Neural crest cell (in vitro differentiated cells): ENCODE measurements around the gene ARCN1. TPM values are rescaled to one million over a fixed set of nuclear protein-coding genes. Genes with fewer than 3 reads are reported as not detected.
A peak's percentile ranks its signal among the peaks of the same experiment; 100 is the strongest.
"Not testable (repeated sequence)": the region's sequence is repeated elsewhere in the genome, so short reads cannot be mapped to it uniquely, and the experiment has no call there.

ENCODE experiments used
- DNase-seq: peaks from one replicate; pipeline ENCODE4 v3.0.0; 2021; ENCODE audit warnings: low read depth, mixed read lengths, low spot score
- H3K27ac Mint-ChIP-seq: one replicate; pipeline ENCODE4 v1.8.0; 2021; ENCODE audit warnings: mild to moderate bottlenecking, mixed read lengths; ENCODE audit not compliant: unreplicated experiment
- H3K27me3 Mint-ChIP-seq: 2 replicates; pipeline ENCODE4 v1.8.0; 2021; ENCODE audit warnings: low read depth, mild to moderate bottlenecking, mixed read lengths
- H3K36me3 Mint-ChIP-seq: 2 replicates; pipeline ENCODE4 v1.8.0; 2021; ENCODE audit warnings: low read depth, mild to moderate bottlenecking, mixed read lengths
- H3K4me1 Mint-ChIP-seq: 2 replicates; pipeline ENCODE4 v1.8.0; 2021; ENCODE audit warnings: mixed read lengths
- H3K4me3 Mint-ChIP-seq: one replicate; pipeline ENCODE4 v1.8.0; 2021; ENCODE audit warnings: mild to moderate bottlenecking, mixed read lengths
- H3K9me3 Mint-ChIP-seq: 2 replicates; pipeline ENCODE4 v1.8.0; 2021; ENCODE audit warnings: mixed read lengths
- CTCF ChIP-seq: fragments of 200-600 bp; sonication (generic); conservative IDR thresholded peaks from 2 replicates; pipeline ENCODE4 v1.5.0; 2021; ENCODE audit warnings: antibody characterized with exemption, mild to moderate bottlenecking
- total RNA-seq: library from RNA; stranded (reverse); gene quantifications from 2 replicates; pipeline ENCODE4 v1.2.1, GENCODE V29; 2021

ARCN1 gene
- total RNA-seq, 1 donor from 2014 or later = 122 TPM

GRCh38 chr11:118572981-118573550 lies 857 bp downstream of the ARCN1 start:
- Mint-ChIP-seq H3K27me3 (no peaks in the 10 kb centered on the region), H3K4me3 (peak overlapping the region; percentile 92), H3K27ac (peak overlapping the region; percentile 74), H3K4me1 (peaks cover 42% of the 10 kb centered on the region), H3K36me3 (no peaks in the 10 kb centered on the region), H3K9me3 (no peaks in the 10 kb centered on the region)
- no peak for DNase-seq
- no peak for TF ChIP-seq CTCF

- Mint-ChIP-seq H3K4me1 (peaks cover 42% of the 10 kb centered on the region), H3K27me3 (no peaks in the 10 kb centered on the region), H3K27ac (peak overlapping the region; percentile 43), H3K9me3 (no peaks in the 10 kb centered on the region), H3K36me3 (no peaks in the 10 kb centered on the region), H3K4me3 (peak overlapping the region; percentile 86)
- no peak for TF ChIP-seq CTCF
- no peak for DNase-seq
Observed at GRCh38 chr11:118574636-118575035, 2.4 kb downstream of the ARCN1 start.

- Mint-ChIP-seq H3K4me1 (peaks cover 28% of the 10 kb centered on the region), H3K4me3 (peak overlapping the region; percentile 27)
- H3K36me3 Mint-ChIP-seq, DNase-seq, H3K27me3 Mint-ChIP-seq, H3K27ac Mint-ChIP-seq, H3K9me3 Mint-ChIP-seq: not testable (repeated sequence)
Observed at GRCh38 chr11:118577995-118578394, 5.8 kb downstream of the ARCN1 start.

- Mint-ChIP-seq H3K27ac (no peak overlapping the region), H3K4me3 (no peak overlapping the region)
Observed at GRCh38 chr11:118581057-118581456, 8.8 kb downstream of the ARCN1 start.

GRCh38 chr11:118587952-118588351 lies 15.7 kb downstream of the ARCN1 start:
- Mint-ChIP-seq H3K36me3 (peaks cover 32% of the 10 kb centered on the region), H3K9me3 (no peaks in the 10 kb centered on the region), H3K4me3 (no peak overlapping the region), H3K27me3 (no peaks in the 10 kb centered on the region), H3K27ac (no peak overlapping the region), H3K4me1 (no peaks in the 10 kb centered on the region)
- no peak for DNase-seq
- no peak for TF ChIP-seq CTCF

More at GRCh38 chr11:118581057-118581456, 8.8 kb downstream of the ARCN1 start:
- Mint-ChIP-seq H3K4me1 (peaks cover under 1% of the 10 kb centered on the region), H3K36me3 (peaks cover 24% of the 10 kb centered on the region), H3K9me3 (no peaks in the 10 kb centered on the region), H3K27me3 (no peaks in the 10 kb centered on the region)
- no peak for DNase-seq
- TF ChIP-seq CTCF = no peak

- Mint-ChIP-seq H3K27me3 (no peaks in the 10 kb centered on the region), H3K36me3 (peaks cover 14% of the 10 kb centered on the region), H3K9me3 (no peaks in the 10 kb centered on the region), H3K27ac (no peak overlapping the region), H3K4me1 (peaks cover 5% of the 10 kb centered on the region), H3K4me3 (no peak overlapping the region)
- DNase-seq = no peak
- TF ChIP-seq CTCF = no peak
Observed at GRCh38 chr11:118592616-118593367, 20.6 kb downstream of the ARCN1 start.
